ENCODE data around the gene SRRM1.
"Not testable (repeated sequence)": the region's sequence is repeated elsewhere in the genome, so short reads cannot be mapped to it uniquely, and the experiment has no call there.

GRCh38 chr1:24697453-24698001, 54.4 kb downstream of the SRRM1 start:
- TF ChIP-seq, protein P1, sequence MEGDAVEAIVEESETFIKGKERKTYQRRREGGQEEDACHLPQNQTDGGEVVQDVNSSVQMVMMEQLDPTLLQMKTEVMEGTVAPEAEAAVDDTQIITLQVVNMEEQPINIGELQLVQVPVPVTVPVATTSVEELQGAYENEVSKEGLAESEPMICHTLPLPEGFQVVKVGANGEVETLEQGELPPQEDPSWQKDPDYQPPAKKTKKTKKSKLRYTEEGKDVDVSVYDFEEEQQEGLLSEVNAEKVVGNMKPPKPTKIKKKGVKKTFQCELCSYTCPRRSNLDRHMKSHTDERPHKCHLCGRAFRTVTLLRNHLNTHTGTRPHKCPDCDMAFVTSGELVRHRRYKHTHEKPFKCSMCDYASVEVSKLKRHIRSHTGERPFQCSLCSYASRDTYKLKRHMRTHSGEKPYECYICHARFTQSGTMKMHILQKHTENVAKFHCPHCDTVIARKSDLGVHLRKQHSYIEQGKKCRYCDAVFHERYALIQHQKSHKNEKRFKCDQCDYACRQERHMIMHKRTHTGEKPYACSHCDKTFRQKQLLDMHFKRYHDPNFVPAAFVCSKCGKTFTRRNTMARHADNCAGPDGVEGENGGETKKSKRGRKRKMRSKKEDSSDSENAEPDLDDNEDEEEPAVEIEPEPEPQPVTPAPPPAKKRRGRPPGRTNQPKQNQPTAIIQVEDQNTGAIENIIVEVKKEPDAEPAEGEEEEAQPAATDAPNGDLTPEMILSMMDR (IDR thresholded peaks at IDR 0.05), result not testable (repeated sequence)
- not testable (repeated sequence) for TF ChIP-seq POLR2A (IDR thresholded peaks at IDR 0.05)

Data from heart left ventricle (tissue), 13 donors.